IPS-18a (cell line): Measurements from ENCODE around the gene ITGB1BP1.

Experiments
- H3K27ac ChIP-seq: one replicate; pipeline ENCODE4 v1.5.1; 2013; ENCODE audit warnings: low read length
- H3K27me3 ChIP-seq: one replicate; pipeline ENCODE4 v1.6.1; 2013; ENCODE audit warnings: mild to moderate bottlenecking, low read length; ENCODE audit not compliant: control insufficient read depth, insufficient read depth
- H3K36me3 ChIP-seq: one replicate; pipeline ENCODE4 v1.6.1; 2013; ENCODE audit warnings: low read depth, low read length; ENCODE audit not compliant: control insufficient read depth
- H3K4me1 ChIP-seq: one replicate; pipeline ENCODE4 v1.6.1; 2013; ENCODE audit warnings: low read depth, low read length; ENCODE audit not compliant: control insufficient read depth
- H3K4me3 ChIP-seq: one replicate; pipeline ENCODE4 v1.5.1; 2013; ENCODE audit warnings: low read length
- H3K9ac ChIP-seq: one replicate; pipeline ENCODE4 v1.6.1; 2013; ENCODE audit warnings: mild to moderate bottlenecking, low read length, moderate library complexity
- H3K9me3 ChIP-seq: one replicate; pipeline ENCODE4 v1.6.1; 2013; ENCODE audit warnings: low read depth, low read length; ENCODE audit not compliant: control insufficient read depth

Gene ITGB1BP1

GRCh38 chr2:9366026-9366425, 57.3 kb downstream of the ITGB1BP1 start:
- Histone ChIP-seq H3K9me3 (no peaks in the 10 kb centered on the region), H3K27ac (no peak overlapping the region), H3K4me1 (no peaks in the 10 kb centered on the region), H3K4me3 (no peak overlapping the region), H3K27me3 (no peaks in the 10 kb centered on the region), H3K36me3 (peaks cover 13% of the 10 kb centered on the region), H3K9ac (no peak overlapping the region)

- peaks cover 16% of the 10 kb centered on the region for H3K36me3 ChIP-seq
- no peaks in the 10 kb centered on the region for H3K9me3 ChIP-seq
- H3K9ac ChIP-seq: no peak overlapping the region
- no peaks in the 10 kb centered on the region for H3K27me3 ChIP-seq
- H3K27ac ChIP-seq: no peak overlapping the region
- no peaks in the 10 kb centered on the region for H3K4me1 ChIP-seq
- no peak overlapping the region for H3K4me3 ChIP-seq
Observed at GRCh38 chr2:9365498-9366019, 57.8 kb downstream of the ITGB1BP1 start.

- no peak overlapping the region for H3K27ac ChIP-seq
- no peaks in the 10 kb centered on the region for H3K4me1 ChIP-seq
- H3K36me3 ChIP-seq: peaks cover 18% of the 10 kb centered on the region
- H3K9ac ChIP-seq: no peak overlapping the region
- H3K4me3 ChIP-seq: no peak overlapping the region
- H3K27me3 ChIP-seq: no peaks in the 10 kb centered on the region
- H3K9me3 ChIP-seq: no peaks in the 10 kb centered on the region
Observed at GRCh38 chr2:9364791-9365497, 58.4 kb downstream of the ITGB1BP1 start.

- no peaks in the 10 kb centered on the region for H3K27me3 ChIP-seq
- H3K36me3 ChIP-seq: peaks cover 21% of the 10 kb centered on the region
- H3K4me3 ChIP-seq: no peak overlapping the region
- no peaks in the 10 kb centered on the region for H3K9me3 ChIP-seq
- no peaks in the 10 kb centered on the region for H3K4me1 ChIP-seq
- H3K9ac ChIP-seq: no peak overlapping the region
- no peak overlapping the region for H3K27ac ChIP-seq
Observed at GRCh38 chr2:9364373-9364772, 59.0 kb downstream of the ITGB1BP1 start.

GRCh38 chr2:9360701-9361100, 62.6 kb downstream of the ITGB1BP1 start:
- Histone ChIP-seq H3K9ac (no peak overlapping the region), H3K27me3 (no peaks in the 10 kb centered on the region), H3K36me3 (peaks cover 28% of the 10 kb centered on the region)

GRCh38 chr2:9360110-9360509, 63.2 kb downstream of the ITGB1BP1 start:
- no peaks in the 10 kb centered on the region for H3K27me3 ChIP-seq
- H3K4me3 ChIP-seq: no peak overlapping the region
- no peak overlapping the region for H3K9ac ChIP-seq
- peaks cover 28% of the 10 kb centered on the region for H3K36me3 ChIP-seq
- H3K9me3 ChIP-seq: no peaks in the 10 kb centered on the region
- H3K4me1 ChIP-seq: peaks cover 13% of the 10 kb centered on the region
- H3K27ac ChIP-seq: no peak overlapping the region

More at GRCh38 chr2:9360701-9361100, 62.6 kb downstream of the ITGB1BP1 start:
- Histone ChIP-seq H3K9me3 (no peaks in the 10 kb centered on the region), H3K27ac (no peak overlapping the region), H3K4me1 (peaks cover 7% of the 10 kb centered on the region), H3K4me3 (no peak overlapping the region)

GRCh38 chr2:9359463-9359862, 63.9 kb downstream of the ITGB1BP1 start:
- Histone ChIP-seq H3K9ac (no peak overlapping the region), H3K4me1 (peaks cover 14% of the 10 kb centered on the region), H3K4me3 (no peak overlapping the region), H3K27me3 (no peaks in the 10 kb centered on the region), H3K36me3 (peaks cover 25% of the 10 kb centered on the region), H3K27ac (no peak overlapping the region), H3K9me3 (no peaks in the 10 kb centered on the region)

- no peak overlapping the region for H3K9ac ChIP-seq
- H3K36me3 ChIP-seq: peaks cover 23% of the 10 kb centered on the region
- no peaks in the 10 kb centered on the region for H3K27me3 ChIP-seq
- no peak overlapping the region for H3K4me3 ChIP-seq
- H3K9me3 ChIP-seq: no peaks in the 10 kb centered on the region
- peaks cover 14% of the 10 kb centered on the region for H3K4me1 ChIP-seq
- H3K27ac ChIP-seq: no peak overlapping the region
Observed at GRCh38 chr2:9358846-9359245, 64.5 kb downstream of the ITGB1BP1 start.

- Histone ChIP-seq H3K27me3 (no peaks in the 10 kb centered on the region), H3K9ac (no peak overlapping the region), H3K4me3 (no peak overlapping the region), H3K9me3 (no peaks in the 10 kb centered on the region), H3K36me3 (peaks cover 22% of the 10 kb centered on the region), H3K27ac (no peak overlapping the region), H3K4me1 (peaks cover 14% of the 10 kb centered on the region)
Observed at GRCh38 chr2:9356261-9356660, 67.1 kb downstream of the ITGB1BP1 start.

GRCh38 chr2:9355716-9356115, 67.6 kb downstream of the ITGB1BP1 start:
- no peak overlapping the region for H3K27ac ChIP-seq
- H3K9ac ChIP-seq: no peak overlapping the region
- H3K9me3 ChIP-seq: no peaks in the 10 kb centered on the region
- no peaks in the 10 kb centered on the region for H3K27me3 ChIP-seq
- no peak overlapping the region for H3K4me3 ChIP-seq
- H3K4me1 ChIP-seq: peaks cover 14% of the 10 kb centered on the region
- peaks cover 20% of the 10 kb centered on the region for H3K36me3 ChIP-seq

GRCh38 chr2:9355270-9355669, 68.1 kb downstream of the ITGB1BP1 start:
- peaks cover 14% of the 10 kb centered on the region for H3K4me1 ChIP-seq
- no peak overlapping the region for H3K9ac ChIP-seq
- H3K4me3 ChIP-seq: no peak overlapping the region
- H3K27ac ChIP-seq: no peak overlapping the region
- H3K27me3 ChIP-seq: no peaks in the 10 kb centered on the region
- H3K9me3 ChIP-seq: no peaks in the 10 kb centered on the region
- peaks cover 20% of the 10 kb centered on the region for H3K36me3 ChIP-seq

GRCh38 chr2:9354318-9354717, 69.0 kb downstream of the ITGB1BP1 start:
- H3K27me3 ChIP-seq: no peaks in the 10 kb centered on the region
- H3K27ac ChIP-seq: no peak overlapping the region
- peaks cover 14% of the 10 kb centered on the region for H3K36me3 ChIP-seq
- no peaks in the 10 kb centered on the region for H3K9me3 ChIP-seq
- H3K4me1 ChIP-seq: peaks cover 14% of the 10 kb centered on the region
- H3K4me3 ChIP-seq: no peak overlapping the region
- H3K9ac ChIP-seq: no peak overlapping the region
